Esophagus (tissue), 2 donors: Measurements from ENCODE around the gene PLAAT1. TPM values are rescaled to one million over a fixed set of nuclear protein-coding genes. Genes with fewer than 3 reads are reported as not detected.

Experiments
- polyA plus RNA-seq, 2 donors: library from polyadenylated mRNA; stranded (reverse); fragments of 200-250 nt; gene quantifications; one replicate each; pipeline ENCODE4 v1.2.3, GENCODE V29; 2013
- donor health status: healthy with polysubstance abuse.
- donor health status: Bipolar disorder and iron deficiency.

PLAAT1 gene
- polyA plus RNA-seq, 2 donors = 3.6 to 6.3 TPM

Other genes with a start within 250 kb of the PLAAT1 start
- under 1 TPM; 0.26 TPM for gene ATP13A5, start 137.5 kb downstream of the PLAAT1 start, polyA plus RNA-seq